ENCODE data around the gene EZR.
A peak's percentile ranks its signal among the peaks of the same experiment; 100 is the strongest.

- TF ChIP-seq CTCF (IDR thresholded peaks at IDR 0.05) (peak in 1 of 4 experiments; percentile 27), POLR2A (IDR thresholded peaks at IDR 0.05) (no peak), POLR2AphosphoS5 (IDR thresholded peaks at IDR 0.05) (no peak)
Measured at GRCh38 chr6:158752613-158753012, 66.6 kb downstream of the EZR start.
